Upper lobe of left lung (tissue), 6 donors: ENCODE measurements around the gene SLCO4A1. TPM values are rescaled to one million over a fixed set of nuclear protein-coding genes. Genes with fewer than 3 reads are reported as not detected.
A peak's percentile ranks its signal among the peaks of the same experiment; 100 is the strongest.

ENCODE experiments used
- ATAC-seq, 2 donors: fragments of 200-7000 bp; cut with Tn5 transposase; one replicate each; pipeline ENCODE4 v1.9.1; 2022; ENCODE audit warnings: mild to moderate bottlenecking in 2 of 2, moderate library complexity in 2 of 2; ENCODE audit not compliant: low FRiP score in 2 of 2
- DNase-seq, 2 donors: peaks; one replicate each; pipeline ENCODE4 v3.0.0-alpha.2; 2019 to 2020
- H3K27ac ChIP-seq, 4 donors: fragments of 200-600 bp; sonication (generic); one replicate each; pipeline ENCODE4 v1.5.1; 2016 to 2019
- H3K27me3 ChIP-seq, 4 donors: fragments of 200-600 bp; sonication (generic); one replicate each; pipeline ENCODE4 v1.5.1; 2017 to 2019
- H3K36me3 ChIP-seq, 4 donors: fragments of 200-600 bp; sonication (generic); one replicate each; pipeline ENCODE4 v1.5.1; 2016 to 2019
- H3K4me1 ChIP-seq, 4 donors: fragments of 200-600 bp; sonication (generic); one replicate each; pipeline ENCODE4 v1.5.1; 2018 to 2019
- H3K4me3 ChIP-seq, 4 donors: fragments of 200-600 bp; sonication (generic); one replicate each; pipeline ENCODE4 v1.5.1; 2017 to 2019; ENCODE audit warnings: mild to moderate bottlenecking in 2 of 4, moderate library complexity in 1 of 4
- H3K9me3 ChIP-seq, 4 donors: fragments of 200-600 bp; sonication (generic); one replicate each; pipeline ENCODE4 v1.5.1; 2018 to 2019
- CTCF ChIP-seq, 6 experiments: fragments of 450-650 bp in 4 of 6; fragments of 200-600 bp in 2 of 6; sonication (generic) in 2 of 6; IDR thresholded peaks; one replicate each; pipeline ENCODE4 v1.5.1; 2016 to 2019; ENCODE audit warnings: antibody characterized with exemption in 6 of 6
- EP300 ChIP-seq, 4 donors: sonication (generic); formaldehyde crosslinking; IDR thresholded peaks; one replicate each; pipeline ENCODE4 v1.5.1; 2017; ENCODE audit warnings: antibody characterized with exemption in 4 of 4, control low read depth in 2 of 4
- POLR2A ChIP-seq, 4 donors: fragments of 450-650 bp; IDR thresholded peaks; one replicate each; pipeline ENCODE4 v1.5.1; 2016 to 2017; ENCODE audit warnings: antibody characterized with exemption in 4 of 4, mild to moderate bottlenecking in 2 of 4
- POLR2AphosphoS5 ChIP-seq, 2 donors: sonication (generic); formaldehyde crosslinking; IDR thresholded peaks; one replicate each; pipeline ENCODE4 v1.5.1; 2017; ENCODE audit warnings: antibody characterized with exemption in 2 of 2
- WGBS, 2 donors: methylation state at CpG; one replicate each; pipeline ENCODE4 v1.1.5; 2017 to 2018; 5-methylcytosine and 5-hydroxymethylcytosine counted together
- total RNA-seq, 6 donors: library from RNA; depleted of rRNA in 4 of 6; stranded (reverse); fragments of >200 nt in 4 of 6; gene quantifications; one replicate each; pipeline versions ENCODE4 v1.1.0 to v1.2.1, GENCODE V29; 2016 to 2021
- donor health status: DM: no; HTN: no; CAD: no; lungs with moderate emphysema.
- donor health status: DM: no; HTN: yes; CAD: no; lungs with severe emphysema.

The SLCO4A1 gene
- total RNA-seq, 6 donors from 2014 or later = 39.9 to 86.7 (median 49.1) TPM

DNA sequence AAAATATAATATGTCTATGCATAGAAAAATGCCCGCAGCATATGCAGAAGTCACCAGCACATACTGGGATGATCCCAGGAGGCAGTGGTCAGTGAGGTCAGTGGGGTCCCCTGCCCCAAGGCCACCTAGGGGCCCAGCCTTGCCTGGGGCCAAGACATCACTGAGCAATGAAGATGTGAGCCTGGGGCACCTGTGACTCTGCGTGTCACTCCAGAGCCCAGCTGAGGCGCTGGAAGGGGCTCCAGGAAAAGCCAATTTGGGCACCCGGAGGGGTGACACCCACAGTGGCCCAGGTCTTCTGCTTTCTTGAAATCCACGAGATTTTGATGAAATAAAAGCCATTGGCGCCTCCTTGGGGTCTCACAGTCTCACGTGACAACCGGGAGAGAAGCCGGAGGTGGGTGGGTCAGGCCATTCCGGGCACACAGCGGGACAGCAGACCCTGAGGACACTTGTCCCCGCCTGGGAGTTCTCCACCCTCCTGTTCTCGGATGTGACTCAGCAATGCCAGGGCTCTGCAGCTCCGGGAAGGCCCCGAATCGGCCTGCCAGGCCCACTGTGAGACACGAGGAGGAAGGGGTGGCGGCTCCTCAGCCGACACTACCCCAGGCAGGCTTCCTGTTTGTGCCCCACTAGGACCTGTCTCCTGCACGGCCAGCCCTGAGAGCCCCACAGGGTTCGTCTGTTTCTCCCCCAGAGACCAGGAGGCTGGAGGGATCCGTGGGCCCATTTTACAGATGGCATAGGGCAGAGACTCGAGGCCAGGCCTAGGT, 24.4 kb upstream of the SLCO4A1 start:
- TF ChIP-seq POLR2A (IDR thresholded peaks at IDR 0.05) = peak in 2 of 4 donors; percentile 16 to 66
- no peak for TF ChIP-seq CTCF (IDR thresholded peaks at IDR 0.05)
- TF ChIP-seq EP300 (IDR thresholded peaks at IDR 0.05) = peak; percentile 90 to 99 (median 98)
- TF ChIP-seq POLR2AphosphoS5 (IDR thresholded peaks at IDR 0.05) = peak; percentile 87 to 96
- H3K27ac ChIP-seq = peak overlapping the region; percentile 91 to 99 (median 95)
- peak; percentile 73 to 77 for ATAC-seq
- H3K4me3 ChIP-seq = no peak overlapping the region
- peak; percentile 81 to 91 for DNase-seq
- H3K4me1 ChIP-seq = peaks cover 51 to 58% (median 54%) of the 10 kb centered on the region in 4 donors
- H3K36me3 ChIP-seq = no peaks in the 10 kb centered on the region
- WGBS, 2 donors = 50 to 61% methylated on average over 18 to 23 of the region's 23 CpGs
- H3K27me3 ChIP-seq = no peaks in the 10 kb centered on the region
- no peaks in the 10 kb centered on the region for H3K9me3 ChIP-seq

GRCh38 chr20:62618611-62619529, 23.4 kb upstream of the SLCO4A1 start:
- WGBS, 2 donors = 53 to 64% methylated on average over 16 to 22 of the region's 26 CpGs
- Histone ChIP-seq H3K36me3 (no peaks in the 10 kb centered on the region), H3K4me1 (peaks cover 60 to 64% (median 64%) of the 10 kb centered on the region in 4 donors), H3K27me3 (no peaks in the 10 kb centered on the region), H3K9me3 (no peaks in the 10 kb centered on the region), H3K4me3 (no peak overlapping the region), H3K27ac (peak overlapping the region; percentile 91 to 99 (median 95))
- no peak for ATAC-seq
- TF ChIP-seq EP300 (IDR thresholded peaks at IDR 0.05) (peak in 1 of 4 donors; percentile 4), POLR2AphosphoS5 (IDR thresholded peaks at IDR 0.05) (no peak), CTCF (IDR thresholded peaks at IDR 0.05) (no peak), POLR2A (IDR thresholded peaks at IDR 0.05) (no peak)
- peak; percentile 34 to 64 for DNase-seq

GRCh38 chr20:62620625-62621024, 21.7 kb upstream of the SLCO4A1 start:
- Histone ChIP-seq H3K4me3 (no peak overlapping the region), H3K4me1 (peaks cover 78 to 82% (median 81%) of the 10 kb centered on the region in 4 donors), H3K27me3 (no peaks in the 10 kb centered on the region), H3K36me3 (no peaks in the 10 kb centered on the region), H3K27ac (peak overlapping the region; percentile 97 to 99 (median 98)), H3K9me3 (no peaks in the 10 kb centered on the region)
- peak in 1 of 2 donors; percentile 61 for DNase-seq
- TF ChIP-seq CTCF (IDR thresholded peaks at IDR 0.05) (no peak), POLR2A (IDR thresholded peaks at IDR 0.05) (no peak), POLR2AphosphoS5 (IDR thresholded peaks at IDR 0.05) (no peak), EP300 (IDR thresholded peaks at IDR 0.05) (no peak)
- no peak for ATAC-seq
- 81 to 93% methylated on average over 10 to 13 of the region's 13 CpGs for WGBS, 2 donors

GRCh38 chr20:62621251-62622110, 20.8 kb upstream of the SLCO4A1 start:
- Histone ChIP-seq H3K4me3 (no peak overlapping the region), H3K27ac (peak overlapping the region; percentile 97 to 99 (median 98)), H3K9me3 (no peaks in the 10 kb centered on the region), H3K36me3 (no peaks in the 10 kb centered on the region), H3K27me3 (no peaks in the 10 kb centered on the region), H3K4me1 (peaks cover 84 to 89% (median 87%) of the 10 kb centered on the region in 4 donors)
- ATAC-seq (no peak), DNase-seq (peak in 1 of 2 donors; percentile 66)
- WGBS, 2 donors = 69 to 74% methylated on average over 19 to 28 of the region's 34 CpGs
- TF ChIP-seq POLR2A (IDR thresholded peaks at IDR 0.05) (no peak), CTCF (IDR thresholded peaks at IDR 0.05) (no peak), POLR2AphosphoS5 (IDR thresholded peaks at IDR 0.05) (peak in 1 of 2 donors; percentile 17), EP300 (IDR thresholded peaks at IDR 0.05) (no peak)
